Activated naive CD8-positive, alpha-beta T cell treated with anti-CD3 and anti-CD28 coated beads, Interleukin-2, amount 10 ng/mL, durations not matched to agents 7 days and 5 days (primary cell): ENCODE data around the gene CMTM5. TPM values are rescaled to one million over a fixed set of nuclear protein-coding genes. Genes with fewer than 3 reads are reported as not detected.
"Not testable (repeated sequence)": the region's sequence is repeated elsewhere in the genome, so short reads cannot be mapped to it uniquely, and the experiment has no call there.

Experiments used
- ATAC-seq: fragments of 150-1000 bp; cut with Tn5 transposase; one replicate; pipeline ENCODE4 v1.10.0; 2021; ENCODE audit warnings: low read depth, moderate library complexity
- POLR2A ChIA-PET: fragments of 350-600 bp; sonication (Branson Sonifier 250); formaldehyde crosslinking; loops from one replicate; lab custom pipeline; 2021; ENCODE audit warnings: antibody characterized with exemption; lab: Charles Lee
- DNase-seq: peaks from one replicate; pipeline ENCODE4 v3.0.0; 2021
- H3K27ac Mint-ChIP-seq: one replicate; pipeline ENCODE4 v1.8.0; 2022; ENCODE audit warnings: mild to moderate bottlenecking, mixed read lengths
- H3K27me3 Mint-ChIP-seq: one replicate; pipeline ENCODE4 v1.8.0; 2022; ENCODE audit warnings: mild to moderate bottlenecking, moderate library complexity, mixed read lengths
- H3K36me3 Mint-ChIP-seq: one replicate; pipeline ENCODE4 v1.8.0; 2021; ENCODE audit warnings: mild to moderate bottlenecking, mixed read lengths
- H3K4me1 Mint-ChIP-seq: one replicate; pipeline ENCODE4 v1.8.0; 2021; ENCODE audit warnings: mixed read lengths
- H3K4me3 Mint-ChIP-seq: one replicate; pipeline ENCODE4 v1.8.0; 2022; ENCODE audit warnings: mild to moderate bottlenecking, moderate library complexity, mixed read lengths
- H3K9me3 Mint-ChIP-seq: one replicate; pipeline ENCODE4 v1.8.0; 2021; ENCODE audit warnings: mixed read lengths
- total RNA-seq, 2 experiments: library from RNA; stranded (reverse); gene quantifications; one replicate each; pipeline ENCODE4 v1.2.3, GENCODE V29; 2021

CMTM5 gene
- total RNA-seq, 2 experiments from 2014 or later = not detected

DNA sequence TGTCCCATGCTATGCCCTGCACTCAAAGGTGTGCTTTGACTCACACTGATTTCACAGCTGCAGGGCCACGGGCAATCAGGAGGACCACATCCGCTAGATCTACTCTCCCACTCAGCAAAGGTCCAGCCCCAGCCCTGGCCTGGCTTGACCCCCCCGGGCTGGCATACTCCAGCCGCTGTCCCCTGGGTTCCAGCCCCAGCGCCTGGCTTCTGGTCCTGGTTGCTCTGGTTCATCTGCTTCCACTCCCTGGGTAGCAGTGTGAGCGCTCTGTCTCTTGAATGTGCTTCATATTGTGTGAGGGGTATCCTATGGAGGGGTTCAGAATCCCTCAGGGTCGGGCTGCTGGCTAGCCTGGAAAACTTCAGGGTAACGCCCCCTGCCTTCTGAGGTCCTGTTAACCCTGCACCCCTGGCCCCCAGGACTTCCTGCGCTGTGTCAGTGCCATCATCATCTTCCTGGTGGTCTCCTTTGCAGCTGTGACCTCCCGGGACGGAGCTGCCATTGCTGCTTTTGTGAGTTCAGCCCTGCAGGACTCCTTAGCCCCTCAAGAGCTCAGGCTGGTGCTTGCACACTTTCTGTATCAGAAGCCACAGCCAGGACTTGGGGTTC lies 1.9 kb downstream of the CMTM5 start:
- Mint-ChIP-seq H3K27ac (no peak overlapping the region), H3K4me3 (no peak overlapping the region), H3K27me3 (peaks cover 9% of the 10 kb centered on the region), H3K4me1 (peaks cover 9% of the 10 kb centered on the region), H3K36me3 (no peaks in the 10 kb centered on the region), H3K9me3 (no peaks in the 10 kb centered on the region)
- DNase-seq (no peak), ATAC-seq (no peak)
- POLR2A ChIA-PET = no interaction called here

DNA sequence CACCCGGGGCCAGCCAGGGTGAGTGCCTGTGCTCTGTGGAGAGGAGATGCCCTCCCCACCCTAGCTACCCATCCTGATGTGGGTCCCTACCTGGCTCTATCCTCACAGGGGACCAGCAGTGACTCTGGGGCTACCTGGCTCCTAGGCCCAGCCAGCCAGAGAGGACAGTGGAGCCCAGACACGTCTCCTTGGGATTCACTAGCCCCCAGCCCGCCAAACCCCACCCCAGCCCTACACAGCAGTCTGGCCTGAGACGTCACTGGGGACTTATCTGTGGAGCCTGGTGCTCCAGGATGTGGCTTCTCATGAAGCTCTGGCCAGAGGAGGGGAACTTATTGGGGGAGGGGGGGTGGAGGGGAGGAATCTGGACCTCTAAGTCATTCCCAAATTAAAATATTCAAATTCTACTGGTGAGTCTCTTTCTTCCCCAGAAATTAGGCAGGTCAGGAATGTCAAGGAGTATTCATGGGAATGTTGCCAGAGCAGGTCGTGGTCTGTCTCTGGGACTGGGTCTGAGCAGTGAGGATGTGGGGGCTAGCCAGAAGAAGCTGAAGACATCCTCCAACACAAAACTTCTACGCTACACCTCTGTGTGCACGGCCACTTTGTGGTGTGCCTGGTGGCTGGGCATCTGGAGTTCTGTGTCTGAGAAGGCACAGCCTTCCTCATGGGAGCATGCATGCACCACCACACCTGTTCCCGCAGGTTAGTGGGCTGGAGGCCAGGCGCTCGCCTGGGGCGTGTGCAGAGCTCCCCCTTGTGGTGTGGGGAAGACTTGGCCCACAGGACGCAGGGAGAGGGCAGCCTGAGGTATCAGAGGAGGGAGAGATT lies 2.7 kb downstream of the CMTM5 start:
- ATAC-seq (peak; percentile 81), DNase-seq (peak; percentile 74)
- Mint-ChIP-seq H3K9me3 (no peaks in the 10 kb centered on the region), H3K27me3 (peaks cover 9% of the 10 kb centered on the region), H3K4me3 (no peak overlapping the region), H3K4me1 (peaks cover 9% of the 10 kb centered on the region), H3K27ac (no peak overlapping the region), H3K36me3 (no peaks in the 10 kb centered on the region)
- POLR2A ChIA-PET = interaction anchor here (0.7 to 1.6 kb wide), 4 partner anchors 53 to 828 kb away, joined by 3 to 11 read pairs (median 4); partner anchors contain the start of gene PABPN1

DNA sequence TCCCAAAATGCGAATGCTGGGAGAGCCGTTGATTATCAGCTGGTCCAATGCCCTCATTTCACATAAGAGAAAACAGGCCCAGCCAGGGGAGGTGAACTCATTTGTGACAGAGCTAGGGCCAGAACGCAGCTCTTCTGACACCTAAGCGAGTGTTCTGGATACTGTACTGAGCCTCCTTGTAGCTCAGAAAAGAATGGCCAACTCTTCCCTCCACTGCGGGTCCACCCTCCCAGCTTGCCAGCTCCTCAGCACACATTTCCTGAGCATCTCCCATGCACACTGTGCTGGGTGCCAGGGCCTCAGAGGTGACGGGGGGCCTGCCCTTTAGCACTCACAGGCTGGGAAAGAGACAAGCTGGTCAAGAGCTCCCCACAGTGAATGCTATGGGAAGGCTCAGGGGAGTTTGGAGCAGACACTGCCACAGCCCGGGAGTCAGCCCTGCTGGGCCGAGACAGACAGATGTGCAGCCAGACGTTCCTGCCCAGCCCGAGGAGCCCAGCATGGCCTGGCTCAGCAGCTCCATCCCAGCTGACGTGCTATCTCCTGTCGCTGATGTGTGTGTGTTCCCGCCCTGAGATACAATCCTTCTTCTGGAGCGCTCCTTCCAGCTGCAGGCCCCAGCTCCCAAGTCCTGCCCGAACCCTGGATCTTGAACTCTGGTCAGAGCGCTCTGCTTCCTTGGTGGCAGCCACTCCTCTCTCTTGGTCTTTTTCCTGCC lies 3.5 kb downstream of the CMTM5 start:
- peaks cover 9% of the 10 kb centered on the region for H3K27me3 Mint-ChIP-seq
- ATAC-seq (peak; percentile 14), DNase-seq (no peak)
- H3K4me1 Mint-ChIP-seq = peaks cover 9% of the 10 kb centered on the region
- POLR2A ChIA-PET = interaction anchor here (0.7 to 1.6 kb wide), 3 partner anchors 54 to 59 kb away, joined by 3 to 11 read pairs (median 5); partner anchors contain the start of gene PABPN1
- H3K36me3 Mint-ChIP-seq = no peaks in the 10 kb centered on the region
- no peak overlapping the region for H3K27ac Mint-ChIP-seq
- H3K9me3 Mint-ChIP-seq = no peaks in the 10 kb centered on the region
- H3K4me3 Mint-ChIP-seq = no peak overlapping the region

DNA sequence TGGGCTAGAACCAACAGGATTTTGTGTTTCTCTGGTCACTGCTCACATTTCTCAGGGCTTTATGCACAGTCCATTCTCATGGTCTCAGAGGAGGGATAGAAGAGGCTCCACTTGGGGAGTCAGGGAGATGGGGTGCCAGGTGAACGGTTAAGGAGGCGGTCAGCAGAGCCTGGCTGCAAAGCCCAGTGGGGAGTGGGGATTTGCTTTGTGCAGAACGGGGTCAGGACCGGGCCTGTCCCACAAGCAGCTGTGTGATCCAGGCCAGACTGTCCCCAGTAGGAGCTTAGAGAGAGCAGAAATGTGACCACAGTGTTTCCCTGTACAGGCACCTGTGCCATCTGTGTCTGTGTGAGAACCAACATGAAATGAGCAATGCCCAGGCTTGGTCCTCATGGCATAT lies 4.1 kb downstream of the CMTM5 start:
- POLR2A ChIA-PET = interaction anchor here (1.6 kb wide), 1 partner anchor 60 kb away, joined by 5 read pairs; the partner anchor contains the start of gene PABPN1
- Mint-ChIP-seq H3K36me3 (no peaks in the 10 kb centered on the region), H3K4me1 (peaks cover 9% of the 10 kb centered on the region), H3K9me3 (no peaks in the 10 kb centered on the region), H3K27ac (no peak overlapping the region), H3K27me3 (peaks cover 9% of the 10 kb centered on the region), H3K4me3 (no peak overlapping the region)
- DNase-seq (no peak), ATAC-seq (no peak)

DNA sequence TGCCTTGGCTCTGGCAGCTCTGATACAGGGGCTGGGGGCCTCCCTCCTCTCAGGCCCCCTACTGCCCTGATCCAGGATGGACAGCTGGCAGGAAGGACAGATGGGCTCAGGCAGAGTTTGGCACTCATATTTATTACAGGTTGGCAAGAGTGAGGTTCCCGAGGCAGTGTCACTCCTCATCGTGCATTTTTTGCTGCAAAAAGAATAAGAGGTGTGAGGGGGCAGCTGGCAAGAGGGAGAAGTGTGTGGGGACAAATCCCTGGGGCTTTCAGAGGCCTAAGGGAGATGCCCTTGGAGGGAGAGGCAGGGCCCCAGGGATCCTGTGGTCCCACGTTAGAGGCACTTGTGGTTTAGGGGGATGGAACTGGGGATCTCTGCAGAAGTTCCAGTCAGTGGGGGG lies 5.0 kb downstream of the CMTM5 start:
- ATAC-seq (no peak), DNase-seq (no peak)
- H3K9me3 Mint-ChIP-seq = no peaks in the 10 kb centered on the region
- POLR2A ChIA-PET = no interaction called here
- peaks cover 9% of the 10 kb centered on the region for H3K27me3 Mint-ChIP-seq
- H3K36me3 Mint-ChIP-seq = no peaks in the 10 kb centered on the region
- H3K27ac Mint-ChIP-seq = no peak overlapping the region
- H3K4me3 Mint-ChIP-seq = no peak overlapping the region
- H3K4me1 Mint-ChIP-seq = peaks cover 9% of the 10 kb centered on the region

DNA sequence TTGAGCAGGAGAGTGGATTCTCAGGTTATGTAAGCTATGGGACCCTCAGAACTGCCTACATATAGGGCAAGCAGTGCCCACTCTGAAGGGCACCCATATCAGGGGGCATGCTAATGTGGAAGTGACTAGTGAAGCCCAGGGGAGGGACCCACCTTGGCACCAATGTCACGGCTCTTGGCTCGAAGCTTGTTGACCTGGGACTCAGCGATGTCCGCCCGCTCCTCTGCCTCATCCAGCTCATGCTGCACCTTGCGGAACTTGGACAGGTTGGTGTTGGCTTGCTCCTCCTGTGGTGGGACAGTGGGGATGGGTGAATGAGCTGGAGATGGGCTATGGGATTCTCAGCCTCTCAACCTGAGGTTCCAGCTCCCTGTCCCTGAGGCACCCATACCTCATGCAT lies 5.4 kb downstream of the CMTM5 start:
- Mint-ChIP-seq H3K4me1 (peaks cover 9% of the 10 kb centered on the region), H3K27me3 (peaks cover 9% of the 10 kb centered on the region), H3K4me3 (no peak overlapping the region), H3K27ac (no peak overlapping the region), H3K9me3 (no peaks in the 10 kb centered on the region), H3K36me3 (no peaks in the 10 kb centered on the region)
- no peak for ATAC-seq
- no peak for DNase-seq
- POLR2A ChIA-PET = no interaction called here

DNA sequence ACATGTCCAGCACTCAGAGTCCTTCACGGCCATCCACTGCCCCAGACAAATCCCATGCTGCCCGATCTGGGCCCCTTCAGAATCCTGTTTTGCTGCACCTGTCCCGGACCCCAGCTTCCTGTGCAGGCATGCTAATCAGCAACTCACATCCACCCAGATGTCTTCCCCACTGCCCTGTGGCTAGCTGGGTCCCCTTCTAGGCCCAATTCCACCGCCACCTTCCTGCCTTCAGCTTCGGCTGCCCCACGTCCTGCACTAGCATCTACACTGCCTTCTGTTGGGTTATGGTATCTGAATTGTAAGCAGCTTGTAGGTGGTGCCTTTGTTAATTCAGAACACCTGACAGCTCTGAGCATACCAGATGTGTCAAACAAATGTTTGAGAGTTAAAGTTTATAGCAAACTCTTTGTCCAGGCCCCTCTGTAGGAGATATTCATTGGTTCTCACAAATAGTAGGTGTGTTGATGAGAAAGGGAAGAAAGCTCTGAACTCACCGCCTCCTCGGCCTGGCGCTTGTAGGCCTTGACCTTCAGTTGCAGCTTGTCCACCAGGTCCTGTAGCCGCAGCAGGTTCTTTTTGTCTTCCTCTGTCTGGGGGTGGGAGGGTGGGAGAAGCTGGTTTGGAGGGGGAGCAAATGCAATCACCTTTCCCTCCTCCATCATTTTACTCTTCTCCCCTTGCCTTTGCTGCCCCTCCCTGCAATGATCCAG lies 6.0 kb downstream of the CMTM5 start:
- POLR2A ChIA-PET = no interaction called here

DNA sequence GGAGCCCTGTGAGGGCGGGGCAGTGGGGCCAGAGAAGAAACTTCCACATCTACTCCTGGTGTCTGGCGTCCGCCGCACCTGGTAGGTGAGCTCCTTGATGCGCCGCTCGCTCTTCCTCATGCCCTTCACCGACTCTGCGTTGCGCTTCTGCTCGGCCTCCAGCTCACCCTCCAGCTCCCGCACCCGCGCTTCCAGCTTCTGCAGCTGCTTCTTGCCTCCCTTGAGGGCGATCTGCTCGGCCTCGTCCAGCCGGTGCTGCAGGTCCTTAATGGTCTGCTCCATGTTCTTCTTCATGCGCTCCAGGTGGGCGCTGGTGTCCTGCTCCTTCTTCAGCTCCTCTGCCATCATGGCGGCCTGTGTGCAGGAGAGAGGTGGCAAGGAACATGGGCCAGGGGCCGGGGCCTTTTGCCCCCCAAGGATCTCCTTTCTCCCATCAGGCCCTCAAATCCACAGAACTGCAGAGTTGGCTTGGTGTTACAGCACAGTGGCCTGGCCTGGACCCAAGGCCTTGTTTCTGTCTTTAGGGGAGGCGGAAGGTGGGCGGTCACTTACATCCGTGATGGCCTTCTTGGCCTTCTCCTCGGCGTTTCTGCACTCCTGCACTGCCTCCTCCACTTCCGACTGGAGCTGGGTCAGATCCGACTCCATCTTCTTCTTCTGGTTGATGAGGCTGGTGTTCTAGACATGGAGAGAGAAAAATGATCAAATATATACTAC lies 7.7 kb downstream of the CMTM5 start:
- Mint-ChIP-seq H3K27me3 (peaks cover 9% of the 10 kb centered on the region), H3K4me3 (no peak overlapping the region), H3K27ac (no peak overlapping the region), H3K9me3 (no peaks in the 10 kb centered on the region), H3K4me1 (peaks cover 3% of the 10 kb centered on the region), H3K36me3 (no peaks in the 10 kb centered on the region)
- POLR2A ChIA-PET = no interaction called here
- ATAC-seq = no peak
- DNase-seq = no peak

More for the DNA sequence above, 6.0 kb downstream of the CMTM5 start:
- Mint-ChIP-seq H3K36me3 (no peaks in the 10 kb centered on the region), H3K4me1 (peaks cover 3% of the 10 kb centered on the region), H3K27ac (no peak overlapping the region), H3K4me3 (no peak overlapping the region), H3K27me3 (peaks cover 9% of the 10 kb centered on the region), H3K9me3 (no peaks in the 10 kb centered on the region)
- ATAC-seq (no peak), DNase-seq (no peak)

DNA sequence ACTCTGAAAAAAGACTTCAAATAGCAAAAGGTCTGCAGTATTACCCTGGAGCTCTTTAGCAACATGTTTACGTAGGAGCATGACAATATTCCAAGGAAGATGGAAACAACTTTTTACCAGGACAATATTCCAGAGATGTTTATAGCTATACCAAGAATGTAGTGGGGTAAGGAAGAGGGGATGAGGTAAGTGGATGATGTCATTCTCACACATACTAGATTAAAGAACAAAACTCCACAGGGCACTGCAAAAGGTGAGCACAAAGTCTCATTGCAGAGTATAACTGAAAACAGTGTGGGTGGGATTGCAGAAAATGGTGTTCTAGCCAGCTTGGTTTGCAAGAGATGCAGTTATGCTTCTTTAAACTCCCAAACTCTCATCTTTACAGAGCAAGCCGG lies 8.4 kb downstream of the CMTM5 start:
- Mint-ChIP-seq H3K4me1 (peaks cover 2% of the 10 kb centered on the region), H3K36me3 (no peaks in the 10 kb centered on the region), H3K4me3 (no peak overlapping the region), H3K27me3 (peaks cover 9% of the 10 kb centered on the region), H3K9me3 (no peaks in the 10 kb centered on the region), H3K27ac (no peak overlapping the region)
- ATAC-seq = no peak
- no peak for DNase-seq
- POLR2A ChIA-PET = no interaction called here

DNA sequence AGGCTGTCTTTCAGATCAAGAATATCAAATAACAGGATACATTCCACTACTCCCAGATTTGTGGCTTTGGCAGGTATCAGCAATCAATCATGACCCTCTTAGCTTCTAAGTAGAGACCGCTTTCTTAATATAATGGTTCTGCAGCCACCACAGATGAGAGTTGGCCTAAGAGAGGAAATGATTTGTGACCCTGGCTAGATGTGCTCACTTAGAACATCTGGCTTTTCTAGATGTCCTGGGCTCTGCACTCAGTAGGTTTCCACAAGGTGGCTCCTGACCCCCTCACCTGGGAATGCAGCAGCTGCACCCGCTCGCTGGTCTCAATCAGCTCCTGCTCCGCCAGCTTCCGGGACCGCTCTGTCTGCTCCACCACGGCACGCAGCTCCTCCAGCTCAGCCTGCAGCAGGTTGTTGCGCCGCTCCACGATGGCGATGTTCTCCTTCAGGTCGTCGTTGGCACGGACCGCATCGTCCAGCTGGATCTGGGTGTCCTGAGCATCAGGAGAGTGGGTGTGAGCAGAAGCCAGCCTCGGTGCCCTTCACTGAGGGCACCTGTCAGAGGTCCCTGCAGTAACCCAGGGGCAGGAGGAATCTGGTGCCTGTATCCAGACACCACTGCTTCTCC lies 8.9 kb downstream of the CMTM5 start:
- Mint-ChIP-seq H3K27me3 (peaks cover 9% of the 10 kb centered on the region), H3K36me3 (no peaks in the 10 kb centered on the region), H3K4me3 (no peak overlapping the region), H3K9me3 (no peaks in the 10 kb centered on the region), H3K27ac (no peak overlapping the region), H3K4me1 (peaks cover 2% of the 10 kb centered on the region)
- DNase-seq (no peak), ATAC-seq (no peak)
- POLR2A ChIA-PET = no interaction called here

DNA sequence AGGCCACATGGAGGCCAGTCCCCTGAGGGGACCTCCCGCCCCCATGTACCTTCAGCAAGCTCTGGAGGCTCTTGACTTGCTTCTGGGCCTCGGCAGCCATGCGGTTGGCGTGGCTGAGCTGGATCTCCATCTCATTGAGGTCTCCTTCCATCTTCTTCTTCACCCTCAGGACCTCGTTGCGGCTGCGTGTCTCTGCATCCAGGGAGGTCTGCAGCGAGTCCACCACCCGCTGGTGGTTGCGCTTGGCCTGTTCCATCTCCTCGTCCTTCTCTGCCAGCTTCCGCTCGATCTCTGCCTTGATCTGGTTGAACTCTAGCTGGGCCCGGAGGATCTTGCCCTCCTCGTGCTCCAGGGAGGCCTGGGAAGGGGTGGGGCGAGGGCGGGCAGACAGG lies 9.4 kb downstream of the CMTM5 start:
- DNase-seq, H3K4me1 Mint-ChIP-seq, H3K36me3 Mint-ChIP-seq, POLR2A ChIA-PET, H3K9me3 Mint-ChIP-seq, H3K27ac Mint-ChIP-seq, H3K4me3 Mint-ChIP-seq, ATAC-seq, H3K27me3 Mint-ChIP-seq: not testable (repeated sequence)

DNA sequence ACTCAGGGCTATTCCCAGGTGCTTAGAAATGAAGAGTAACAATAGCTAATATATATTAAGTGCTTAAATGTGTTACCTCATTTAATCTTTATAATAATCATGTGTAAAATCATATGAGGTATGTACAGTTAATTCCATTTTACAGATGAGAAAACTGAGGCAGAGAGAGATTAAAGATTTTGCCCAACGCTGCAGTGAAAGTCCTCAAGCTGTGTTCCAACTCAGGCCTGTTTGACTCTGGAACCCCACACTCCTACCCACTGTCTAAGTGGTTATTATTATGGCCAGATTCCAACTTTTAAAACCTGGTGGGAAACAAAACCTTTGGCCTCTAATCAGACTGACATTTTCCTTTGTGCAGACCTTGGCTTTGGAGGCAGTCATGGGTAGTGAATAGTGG lies 10.2 kb downstream of the CMTM5 start:
- H3K9me3 Mint-ChIP-seq = no peaks in the 10 kb centered on the region
- ATAC-seq (no peak), DNase-seq (no peak)
- H3K36me3 Mint-ChIP-seq = no peaks in the 10 kb centered on the region
- H3K4me1 Mint-ChIP-seq = peaks cover 2% of the 10 kb centered on the region
- POLR2A ChIA-PET = no interaction called here
- no peak overlapping the region for H3K4me3 Mint-ChIP-seq
- H3K27me3 Mint-ChIP-seq = peaks cover 7% of the 10 kb centered on the region
- H3K27ac Mint-ChIP-seq = no peak overlapping the region
